ENCODE measurements around the gene BRAP. TPM values are rescaled to one million over a fixed set of nuclear protein-coding genes. Genes with fewer than 3 reads are reported as not detected.
"Not testable (repeated sequence)": the region's sequence is repeated elsewhere in the genome, so short reads cannot be mapped to it uniquely, and the experiment has no call there.

BRAP gene
- total RNA-seq, 1 donor from 2014 or later: 19.0 TPM

DNA sequence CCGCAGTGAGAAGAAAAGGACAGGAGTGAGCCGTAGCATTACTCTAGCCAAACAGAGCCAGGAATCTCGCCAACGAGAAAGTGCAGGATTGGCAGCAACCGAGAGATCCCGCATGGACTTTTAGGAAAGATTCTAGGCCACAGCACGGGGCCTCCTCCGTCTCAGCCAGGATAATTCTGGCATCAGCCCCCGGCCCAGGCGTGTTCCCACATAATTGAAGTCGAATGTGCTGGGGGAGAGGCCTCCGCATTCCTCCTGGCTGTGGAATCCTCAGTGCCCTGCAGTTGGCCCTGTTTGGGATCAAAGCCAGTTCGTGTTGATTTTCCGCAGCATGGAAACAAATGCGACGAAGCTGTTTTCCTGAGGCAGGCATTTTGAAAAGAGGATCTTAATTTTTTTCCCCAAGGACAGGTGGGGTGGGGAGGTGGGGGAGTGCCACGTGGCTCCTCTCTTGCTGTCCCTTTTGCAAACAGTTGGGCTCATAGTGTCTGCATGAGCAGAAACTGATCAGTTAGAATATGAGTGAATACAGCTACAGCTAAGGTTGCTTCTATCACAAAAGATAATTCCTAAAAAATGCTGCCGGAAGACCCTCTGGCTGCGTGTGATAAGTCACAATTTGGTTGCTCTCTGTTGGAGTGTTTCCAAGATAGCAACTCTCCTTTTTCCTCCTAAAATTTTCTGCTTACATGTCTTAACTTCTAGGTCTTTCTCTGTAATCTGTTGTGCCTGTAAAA, 49.4 kb downstream of the BRAP start:
- no peak overlapping the region for H3K4me3 ChIP-seq (ENCODE audit: low read depth, low read length)
- DNase-seq (ENCODE audit: low read depth): no peak
- H3K27me3 ChIP-seq (ENCODE audit: control insufficient read depth, insufficient read depth, low read length): no peaks in the 10 kb centered on the region
- TF ChIP-seq, protein P1, sequence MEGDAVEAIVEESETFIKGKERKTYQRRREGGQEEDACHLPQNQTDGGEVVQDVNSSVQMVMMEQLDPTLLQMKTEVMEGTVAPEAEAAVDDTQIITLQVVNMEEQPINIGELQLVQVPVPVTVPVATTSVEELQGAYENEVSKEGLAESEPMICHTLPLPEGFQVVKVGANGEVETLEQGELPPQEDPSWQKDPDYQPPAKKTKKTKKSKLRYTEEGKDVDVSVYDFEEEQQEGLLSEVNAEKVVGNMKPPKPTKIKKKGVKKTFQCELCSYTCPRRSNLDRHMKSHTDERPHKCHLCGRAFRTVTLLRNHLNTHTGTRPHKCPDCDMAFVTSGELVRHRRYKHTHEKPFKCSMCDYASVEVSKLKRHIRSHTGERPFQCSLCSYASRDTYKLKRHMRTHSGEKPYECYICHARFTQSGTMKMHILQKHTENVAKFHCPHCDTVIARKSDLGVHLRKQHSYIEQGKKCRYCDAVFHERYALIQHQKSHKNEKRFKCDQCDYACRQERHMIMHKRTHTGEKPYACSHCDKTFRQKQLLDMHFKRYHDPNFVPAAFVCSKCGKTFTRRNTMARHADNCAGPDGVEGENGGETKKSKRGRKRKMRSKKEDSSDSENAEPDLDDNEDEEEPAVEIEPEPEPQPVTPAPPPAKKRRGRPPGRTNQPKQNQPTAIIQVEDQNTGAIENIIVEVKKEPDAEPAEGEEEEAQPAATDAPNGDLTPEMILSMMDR (IDR thresholded peaks at IDR 0.05; ENCODE audit: insufficient read depth, low read length, poor library complexity, severe bottlenecking): no peak
- H3K36me3 ChIP-seq (ENCODE audit: control insufficient read depth, insufficient read depth, low read length): no peaks in the 10 kb centered on the region

DNA sequence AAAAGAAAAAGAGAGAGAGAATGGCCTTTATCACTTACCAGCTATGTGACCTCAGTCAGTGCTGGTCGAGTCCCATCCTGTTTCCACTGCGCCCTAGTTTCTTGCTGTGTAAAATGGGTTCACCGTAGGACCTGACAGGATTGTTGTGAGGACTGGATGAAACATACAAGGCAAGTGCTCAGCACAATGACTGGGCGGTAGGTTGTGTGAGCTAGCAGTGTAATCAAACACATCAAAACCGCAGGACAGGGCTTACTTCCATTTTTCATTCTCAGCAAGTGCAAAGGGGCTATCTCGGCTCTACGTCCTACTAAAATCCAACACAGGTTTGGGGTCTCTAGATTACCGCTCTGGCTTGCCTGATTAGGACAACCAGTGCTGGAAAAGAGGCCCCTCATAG, 50.2 kb downstream of the BRAP start:
- H3K4me3 ChIP-seq (ENCODE audit: low read depth, low read length): no peak overlapping the region
- no peak for DNase-seq (ENCODE audit: low read depth)

DNA sequence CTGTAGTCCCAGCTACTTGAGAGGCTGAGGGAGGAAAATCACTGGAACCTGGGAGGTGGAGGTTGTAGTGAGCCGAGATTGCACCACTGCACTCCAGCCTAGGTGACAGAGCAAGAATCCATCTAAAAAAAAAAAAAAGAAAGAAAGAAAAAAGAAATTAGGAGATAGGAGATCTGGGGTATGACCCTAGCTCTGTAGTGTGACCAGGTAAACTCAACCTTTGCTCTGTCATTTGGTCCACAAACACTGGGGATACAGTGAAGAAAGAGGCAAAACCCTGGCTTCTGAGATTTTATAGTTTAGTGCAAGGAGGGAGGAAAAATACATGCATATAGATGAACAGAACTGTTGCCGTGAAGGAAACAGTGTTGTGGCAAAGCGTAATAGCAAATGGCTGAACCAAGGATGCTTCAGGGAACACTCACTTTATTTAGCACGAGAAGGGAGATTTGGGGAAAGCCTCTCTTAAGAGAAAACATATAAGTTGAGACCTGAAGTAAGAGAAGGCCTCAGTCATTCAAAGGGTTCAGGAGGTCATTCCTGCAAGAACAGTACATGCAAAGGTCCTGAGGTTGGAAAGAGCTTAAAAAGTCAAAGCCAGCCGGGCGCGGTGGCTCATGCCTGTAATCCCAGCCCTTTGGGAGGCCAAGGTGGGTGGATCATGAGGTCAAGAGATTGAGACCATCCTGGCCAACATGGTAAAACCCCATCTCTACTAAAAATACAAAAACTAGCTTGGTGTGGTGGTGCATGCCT, 57.1 kb downstream of the BRAP start:
- TF ChIP-seq, protein P1 (IDR thresholded peaks at IDR 0.05; ENCODE audit: insufficient read depth, low read length, poor library complexity, severe bottlenecking): no peak
- no peak overlapping the region for H3K4me3 ChIP-seq (ENCODE audit: low read depth, low read length)
- DNase-seq (ENCODE audit: low read depth): no peak
- H3K36me3 ChIP-seq (ENCODE audit: control insufficient read depth, insufficient read depth, low read length): no peaks in the 10 kb centered on the region
- H3K27me3 ChIP-seq (ENCODE audit: control insufficient read depth, insufficient read depth, low read length): no peaks in the 10 kb centered on the region

More for the DNA sequence above, 50.2 kb downstream of the BRAP start:
- Histone ChIP-seq H3K36me3 (ENCODE audit: control insufficient read depth, insufficient read depth, low read length) (no peaks in the 10 kb centered on the region), H3K27me3 (ENCODE audit: control insufficient read depth, insufficient read depth, low read length) (no peaks in the 10 kb centered on the region)
- TF ChIP-seq, protein P1 (IDR thresholded peaks at IDR 0.05; ENCODE audit: insufficient read depth, low read length, poor library complexity, severe bottlenecking): no peak

DNA sequence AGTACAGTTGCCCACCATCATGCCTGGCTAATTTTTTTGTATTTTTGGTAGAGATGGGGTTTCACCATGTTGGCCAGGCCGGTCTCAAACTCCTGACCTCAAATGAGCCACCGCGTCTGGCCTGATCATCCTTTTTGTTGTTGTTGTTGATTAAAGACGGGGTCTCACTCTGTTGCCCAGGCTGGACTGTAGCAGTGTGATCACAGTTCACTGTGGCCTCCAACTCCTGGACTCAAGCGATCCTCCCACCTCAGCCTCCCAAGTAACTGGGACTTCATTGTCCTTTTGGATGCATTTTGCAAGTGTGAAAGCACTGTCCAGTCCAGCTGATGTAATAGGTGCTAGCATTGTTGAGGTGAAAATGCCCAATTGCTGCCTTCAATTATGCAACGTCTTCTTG, 59.5 kb downstream of the BRAP start:
- Histone ChIP-seq H3K27me3 (ENCODE audit: control insufficient read depth, insufficient read depth, low read length) (no peaks in the 10 kb centered on the region), H3K36me3 (ENCODE audit: control insufficient read depth, insufficient read depth, low read length) (no peaks in the 10 kb centered on the region), H3K4me3 (ENCODE audit: low read depth, low read length) (no peak overlapping the region)
- no peak for DNase-seq (ENCODE audit: low read depth)
- TF ChIP-seq, protein P1 (IDR thresholded peaks at IDR 0.05; ENCODE audit: insufficient read depth, low read length, poor library complexity, severe bottlenecking): no peak

DNA sequence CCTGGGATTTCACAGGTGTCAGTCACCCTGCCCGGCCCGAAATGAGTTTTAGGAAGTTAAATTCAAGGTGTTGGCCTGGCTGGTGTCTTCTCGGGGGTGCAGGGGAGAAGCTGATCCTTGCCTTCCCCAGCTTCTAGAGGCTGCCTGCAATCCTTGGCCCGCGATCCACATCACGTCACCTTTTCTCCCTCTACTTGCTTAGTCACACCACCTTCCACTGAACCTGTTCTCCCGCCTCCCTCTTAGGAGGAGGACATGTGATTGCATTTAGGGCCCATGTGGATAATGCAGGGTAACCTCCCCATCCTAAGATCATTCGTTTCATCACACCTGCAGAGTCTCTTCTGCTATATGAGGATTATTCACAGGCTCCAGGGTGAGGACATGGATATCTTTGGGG, 61.2 kb downstream of the BRAP start:
- Histone ChIP-seq H3K4me3 (ENCODE audit: low read depth, low read length) (no peak overlapping the region), H3K36me3 (ENCODE audit: control insufficient read depth, insufficient read depth, low read length) (no peaks in the 10 kb centered on the region), H3K27me3 (ENCODE audit: control insufficient read depth, insufficient read depth, low read length) (no peaks in the 10 kb centered on the region)
- TF ChIP-seq, protein P1 (IDR thresholded peaks at IDR 0.05; ENCODE audit: insufficient read depth, low read length, poor library complexity, severe bottlenecking): no peak
- no peak for DNase-seq (ENCODE audit: low read depth)

DNA sequence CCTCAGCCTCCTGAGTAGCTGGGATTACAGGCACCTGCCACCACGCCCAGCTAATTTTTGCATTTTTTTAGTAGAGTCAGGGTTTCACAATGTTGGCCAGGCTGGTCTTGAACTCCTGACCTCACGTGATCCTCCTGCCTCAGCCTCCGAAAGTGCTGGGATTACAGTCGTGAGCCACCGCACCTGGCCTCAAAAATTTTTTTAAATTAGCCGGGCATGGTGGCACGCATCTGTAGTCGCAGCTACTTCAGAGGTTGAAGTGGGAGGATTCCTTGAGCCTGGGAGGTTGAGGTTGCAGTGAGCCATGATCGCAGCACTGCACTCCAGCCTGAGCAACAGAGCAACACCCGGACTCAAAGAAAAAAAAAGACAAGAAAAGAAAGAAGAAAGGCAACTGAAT, 67.9 kb downstream of the BRAP start:
- not testable (repeated sequence) for DNase-seq (ENCODE audit: low read depth); H3K4me3 ChIP-seq (ENCODE audit: low read depth, low read length); H3K36me3 ChIP-seq (ENCODE audit: control insufficient read depth, insufficient read depth, low read length); H3K27me3 ChIP-seq (ENCODE audit: control insufficient read depth, insufficient read depth, low read length)

All from kidney epithelial cell (primary cell).